Esophagus muscularis mucosa (tissue), 4 donors: ENCODE results near the gene SH3BP5. TPM values are rescaled to one million over a fixed set of nuclear protein-coding genes. Genes with fewer than 3 reads are reported as not detected.

Source experiments
- DNase-seq: peaks from one replicate; pipeline ENCODE4 v3.0.0-alpha.2; 2017; ENCODE audit errors: extremely low spot score
- H3K27ac ChIP-seq, 4 donors: fragments of 200-600 bp; sonication (generic); replicated peaks in 1 of 4; 1 replicate in 3 of 4; 2 replicates in 1 of 4; pipeline ENCODE4 v1.5.1; 2016 to 2019; ENCODE audit warnings: mild to moderate bottlenecking in 1 of 4
- H3K27me3 ChIP-seq, 4 donors: fragments of 200-600 bp; sonication (generic); one replicate each; pipeline versions ENCODE4 v1.5.1 to v1.6.0; 2016 to 2019
- H3K36me3 ChIP-seq, 4 donors: fragments of 200-600 bp; sonication (generic); one replicate each; pipeline ENCODE4 v1.5.1; 2016 to 2019
- H3K4me1 ChIP-seq, 4 donors: fragments of 200-600 bp; sonication (generic); one replicate each; pipeline ENCODE4 v1.5.1; 2016 to 2019
- H3K4me3 ChIP-seq, 4 donors: fragments of 200-600 bp; sonication (generic); 1 replicate in 2 of 4; 2 replicates in 2 of 4; pipeline ENCODE4 v1.5.1; 2016 to 2019; ENCODE audit warnings: mild to moderate bottlenecking in 4 of 4, moderate library complexity in 1 of 4
- H3K9me3 ChIP-seq, 4 donors: fragments of 200-600 bp; sonication (generic); 1 replicate in 3 of 4; 2 replicates in 1 of 4; pipeline ENCODE4 v1.5.1; 2016 to 2019
- CTCF ChIP-seq, 3 experiments: fragments of 200-600 bp in 2 of 3; fragments of 450-650 bp in 1 of 3; sonication (generic) in 2 of 3; IDR thresholded peaks; one replicate each; pipeline ENCODE4 v1.5.1; 2017 to 2019; ENCODE audit warnings: antibody characterized with exemption in 3 of 3, mild to moderate bottlenecking in 2 of 3, moderate library complexity in 1 of 3
- EP300 ChIP-seq: sonication (generic); formaldehyde crosslinking; IDR thresholded peaks from one replicate; pipeline ENCODE4 v1.6.1; 2017; ENCODE audit warnings: antibody characterized with exemption
- POLR2A ChIP-seq: fragments of 450-650 bp; IDR thresholded peaks from one replicate; pipeline ENCODE4 v1.6.1; 2017; ENCODE audit warnings: antibody characterized with exemption, moderate library complexity, mild to moderate bottlenecking, low read depth
- POLR2AphosphoS5 ChIP-seq, 2 donors: sonication (generic); formaldehyde crosslinking; IDR thresholded peaks; one replicate each; pipeline ENCODE4 v1.6.1; 2017; ENCODE audit warnings: antibody characterized with exemption in 2 of 2
- WGBS: methylation state at CpG from one replicate; pipeline ENCODE4 v1.1.5; 2018; 5-methylcytosine and 5-hydroxymethylcytosine counted together
- intact Hi-C: fragments of 100-400 bp; cut with DNase I; formaldehyde crosslinking; loops from one replicate; pipeline ENCODE4 v1.15.1; 2023
- total RNA-seq, 4 donors: library from RNA; depleted of rRNA; stranded (reverse); fragments of >200 nt; gene quantifications; one replicate each; pipeline versions ENCODE4 v1.1.0 to v1.2.1, GENCODE V29; 2016

SH3BP5 gene
- total RNA-seq, 4 donors from 2014 or later: 26.2 to 56.5 (median 38.2) TPM

- TF ChIP-seq EP300 (no peak), POLR2AphosphoS5 (IDR thresholded peaks at IDR 0.05) (no peak), CTCF (IDR thresholded peaks at IDR 0.05) (no peak), POLR2A (no peak)
- Histone ChIP-seq H3K9me3 (no peaks in the 10 kb centered on the region), H3K27me3 (no peaks in the 10 kb centered on the region), H3K4me3 (no peak overlapping the region), H3K36me3 (no peaks in the 10 kb centered on the region), H3K4me1 (peaks cover 32 to 71% (median 47%) of the 10 kb centered on the region in 4 donors), H3K27ac (peak overlapping the region; percentile 68 to 76 (median 68))
- DNase-seq: no peak
- 92% methylated on average over 10 of the region's 10 CpGs for WGBS
- intact Hi-C loops: no loop called here
These were observed 43.9 kb downstream of the SH3BP5 start for GRCh38 chr3:15288331-15289035.

- intact Hi-C loops: no loop called here
- no peaks in the 10 kb centered on the region for H3K9me3 ChIP-seq
- DNase-seq: peak; percentile 93
- 75% methylated on average over 13 of the region's 13 CpGs for WGBS
- peak; percentile 76 for TF ChIP-seq EP300
- no peak for TF ChIP-seq POLR2A
- TF ChIP-seq CTCF (IDR thresholded peaks at IDR 0.05): no peak
- TF ChIP-seq POLR2AphosphoS5 (IDR thresholded peaks at IDR 0.05): peak; percentile 78 to 79
- H3K4me3 ChIP-seq: no peak overlapping the region
- peaks cover 27 to 64% (median 39%) of the 10 kb centered on the region in 4 donors for H3K4me1 ChIP-seq
- H3K36me3 ChIP-seq: no peaks in the 10 kb centered on the region
- H3K27me3 ChIP-seq: no peaks in the 10 kb centered on the region
- peak overlapping the region; percentile 68 to 76 (median 68) for H3K27ac ChIP-seq
These were observed 44.6 kb downstream of the SH3BP5 start for GRCh38 chr3:15287565-15288330.

GRCh38 chr3:15286022-15286421 lies 46.4 kb downstream of the SH3BP5 start:
- WGBS: 77% methylated on average over 6 of the region's 8 CpGs
- Histone ChIP-seq H3K9me3 (no peaks in the 10 kb centered on the region), H3K4me1 (peaks cover 13 to 47% (median 24%) of the 10 kb centered on the region in 4 donors), H3K36me3 (no peaks in the 10 kb centered on the region), H3K27me3 (no peaks in the 10 kb centered on the region), H3K4me3 (no peak overlapping the region), H3K27ac (peak overlapping the region in 2 of 4 donors; percentile 55 to 68)
- intact Hi-C loops: no loop called here
- no peak for TF ChIP-seq POLR2AphosphoS5 (IDR thresholded peaks at IDR 0.05)
- no peak for TF ChIP-seq CTCF (IDR thresholded peaks at IDR 0.05)
- TF ChIP-seq EP300: no peak
- no peak for TF ChIP-seq POLR2A
- DNase-seq: no peak

GRCh38 chr3:15284121-15284889 lies 48.1 kb downstream of the SH3BP5 start:
- no peak for DNase-seq
- TF ChIP-seq CTCF (IDR thresholded peaks at IDR 0.05) (no peak), POLR2AphosphoS5 (IDR thresholded peaks at IDR 0.05) (no peak), EP300 (no peak), POLR2A (no peak)
- H3K27ac ChIP-seq: no peak overlapping the region

More at GRCh38 chr3:15284121-15284889, 48.1 kb downstream of the SH3BP5 start:
- 72% methylated on average over 5 of the region's 5 CpGs for WGBS
- intact Hi-C loops: no loop called here
- Histone ChIP-seq H3K4me3 (no peak overlapping the region), H3K4me1 (peaks cover 11 to 51% (median 25%) of the 10 kb centered on the region in 4 donors), H3K9me3 (no peaks in the 10 kb centered on the region), H3K36me3 (no peaks in the 10 kb centered on the region), H3K27me3 (no peaks in the 10 kb centered on the region)
